Stimulated activated CD8-positive, alpha-beta memory T cell treated with anti-CD3 and anti-CD28 coated beads, Interleukin-7, amount 100 ng/mL, for 4 hours (primary cell): Measurements from ENCODE around the gene DLGAP1.

ENCODE experiments used
- DNase-seq, 2 donors: peaks; one replicate each; pipeline ENCODE4 v3.0.0-alpha.2; 2020; ENCODE audit warnings: low read depth in 2 of 2

The DLGAP1 gene

DNA sequence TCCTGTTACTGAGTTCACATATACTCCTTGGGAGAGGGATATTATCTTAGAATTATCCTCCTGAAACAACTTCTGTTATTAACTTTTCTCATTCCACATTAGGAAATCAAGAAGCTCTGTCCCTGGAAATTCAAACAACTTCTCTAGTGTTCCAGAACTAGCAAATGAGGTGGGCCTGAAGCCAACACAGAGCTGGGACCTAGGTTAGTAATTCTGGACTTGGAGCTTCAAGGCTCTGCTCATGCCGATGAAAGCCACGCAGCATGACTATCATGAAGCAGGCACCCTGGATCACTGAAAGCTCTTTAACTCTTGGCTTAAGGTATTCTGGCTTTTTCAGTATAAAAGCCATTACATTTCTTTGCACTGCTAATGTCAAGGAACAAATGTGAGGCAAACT is 762.4 kb downstream of the DLGAP1 start:
- no peak for DNase-seq

DNA sequence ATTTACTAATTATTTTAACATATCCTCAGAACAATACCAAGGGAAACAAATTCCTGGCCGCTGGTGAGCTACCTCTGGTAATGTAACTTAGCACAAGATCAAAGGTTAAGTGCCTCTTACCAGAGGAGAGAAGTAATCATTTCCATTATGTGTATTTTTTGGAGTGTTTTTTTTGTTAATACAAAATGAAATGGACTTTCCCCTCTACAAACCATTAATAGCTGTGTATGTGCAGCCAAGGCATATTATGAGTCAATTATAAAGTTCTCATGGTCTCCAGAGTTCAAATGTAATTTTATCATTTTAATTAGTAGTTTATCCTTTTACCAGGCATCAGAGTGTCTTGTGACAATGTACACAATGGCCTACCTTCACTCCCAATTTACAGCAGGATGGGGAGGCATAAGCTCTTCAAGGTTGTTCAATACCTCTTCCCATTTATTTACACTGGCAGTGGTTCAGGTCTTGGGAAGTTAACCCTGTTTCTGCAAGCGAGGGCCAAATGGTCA is 762.9 kb downstream of the DLGAP1 start:
- no peak for DNase-seq

DNA sequence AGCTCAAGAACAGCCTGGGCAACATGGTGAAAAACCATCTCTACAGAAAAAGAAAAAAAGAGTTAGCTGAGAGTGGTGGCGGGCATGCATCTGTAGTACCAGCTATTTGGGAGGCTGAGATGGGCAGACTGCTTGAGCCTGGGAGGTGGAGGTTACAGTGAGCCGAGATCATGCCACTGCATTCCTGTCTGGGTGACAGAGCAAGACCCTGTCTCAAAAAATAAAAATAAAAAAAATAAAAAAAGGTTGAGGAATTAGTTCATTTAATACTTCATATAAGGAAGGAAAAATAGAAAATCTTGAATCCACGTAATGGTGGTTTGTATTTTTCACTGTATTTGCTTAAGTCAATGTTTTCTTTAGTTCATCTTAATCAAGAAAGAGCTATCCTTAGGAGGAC is 763.4 kb downstream of the DLGAP1 start:
- no peak for DNase-seq

DNA sequence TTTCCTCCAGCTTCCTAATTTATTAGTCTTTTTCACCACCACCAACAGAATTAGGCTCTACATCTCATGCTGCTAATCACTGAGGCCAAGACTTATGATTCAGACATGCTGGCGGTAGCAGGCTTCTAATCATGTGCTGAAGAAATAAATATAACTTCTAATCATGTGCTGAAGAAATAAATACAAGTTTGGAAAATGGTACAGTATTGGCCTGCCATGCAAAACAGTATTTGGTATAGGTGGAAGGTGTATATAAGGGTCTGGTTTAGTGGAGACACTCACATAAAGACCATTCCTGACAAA is 764.4 kb downstream of the DLGAP1 start:
- DNase-seq, result no peak

DNA sequence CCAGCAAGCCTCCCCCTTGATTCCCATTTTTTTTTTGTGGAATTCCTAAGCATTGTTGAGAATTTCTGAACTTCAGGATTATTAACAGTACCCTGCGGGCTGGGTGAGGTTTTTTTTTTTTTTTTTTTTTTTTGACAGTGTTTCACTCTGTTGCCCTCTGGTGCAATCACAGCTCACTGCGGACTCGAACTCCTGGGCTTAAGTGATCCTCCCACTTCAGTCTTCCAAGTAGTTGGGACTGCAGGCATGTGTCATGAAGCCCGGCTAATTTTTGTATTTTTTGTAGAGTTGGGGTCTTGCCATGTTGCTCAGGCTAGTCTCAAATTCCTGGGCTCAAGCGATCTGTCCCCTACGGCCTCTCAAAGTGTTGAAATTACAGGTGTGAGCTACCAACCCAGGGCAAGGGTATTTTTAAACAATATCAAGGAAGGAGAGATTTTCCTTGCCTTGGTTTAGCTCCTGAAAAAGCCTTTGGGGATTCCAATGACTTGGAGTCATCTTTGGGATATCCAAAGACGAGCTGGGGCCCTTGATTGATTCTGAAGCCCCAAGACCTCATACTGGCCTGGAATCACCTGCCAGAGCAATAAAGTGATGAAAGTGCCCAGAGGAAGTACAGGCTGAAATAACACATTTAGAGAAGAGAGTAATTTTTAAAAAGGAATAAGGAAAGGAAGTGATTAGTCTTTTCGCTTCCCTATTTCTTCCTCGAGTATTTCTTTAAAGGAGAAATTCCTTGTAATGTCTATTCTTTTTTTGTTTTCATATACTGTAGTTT is 764.9 kb downstream of the DLGAP1 start:
- DNase-seq, result no peak

DNA sequence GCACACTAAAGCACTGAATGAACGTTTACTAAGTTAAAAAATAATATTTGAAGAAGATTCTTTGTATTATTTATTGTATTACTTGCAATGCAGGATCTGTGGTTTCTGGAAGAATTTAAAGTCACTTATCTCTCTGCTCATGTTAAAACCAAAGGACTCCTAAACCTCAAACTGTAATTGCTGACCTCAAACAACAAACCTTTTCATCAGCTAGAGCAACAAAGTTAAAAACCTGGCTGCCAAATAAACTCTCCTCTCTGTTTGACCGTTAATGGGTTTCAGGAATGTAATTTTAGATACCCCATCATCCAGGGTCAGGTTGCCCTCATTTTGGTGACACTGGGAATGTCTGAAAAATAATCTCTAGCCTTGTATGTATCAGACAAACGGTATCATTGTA is 766.0 kb downstream of the DLGAP1 start:
- no peak for DNase-seq

DNA sequence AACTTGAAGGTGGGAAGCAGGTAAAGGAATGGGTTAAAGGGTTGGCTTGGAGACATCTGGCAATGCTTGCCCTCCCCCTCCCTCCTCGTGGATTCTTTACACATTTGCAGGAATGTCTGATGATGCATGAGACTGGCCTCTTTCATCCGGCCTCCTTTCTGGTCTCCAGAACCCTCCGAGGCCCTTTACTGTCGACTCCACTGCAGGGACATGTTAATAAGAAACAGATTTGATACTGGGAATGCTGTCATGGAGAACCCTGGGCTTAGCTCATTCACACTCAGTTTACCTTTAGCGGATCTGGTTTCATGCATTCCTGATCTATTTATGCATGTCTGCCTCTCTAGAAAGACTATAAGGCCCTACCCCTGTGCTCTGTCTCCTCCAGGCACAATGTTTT is 766.4 kb downstream of the DLGAP1 start:
- DNase-seq, result no peak

DNA sequence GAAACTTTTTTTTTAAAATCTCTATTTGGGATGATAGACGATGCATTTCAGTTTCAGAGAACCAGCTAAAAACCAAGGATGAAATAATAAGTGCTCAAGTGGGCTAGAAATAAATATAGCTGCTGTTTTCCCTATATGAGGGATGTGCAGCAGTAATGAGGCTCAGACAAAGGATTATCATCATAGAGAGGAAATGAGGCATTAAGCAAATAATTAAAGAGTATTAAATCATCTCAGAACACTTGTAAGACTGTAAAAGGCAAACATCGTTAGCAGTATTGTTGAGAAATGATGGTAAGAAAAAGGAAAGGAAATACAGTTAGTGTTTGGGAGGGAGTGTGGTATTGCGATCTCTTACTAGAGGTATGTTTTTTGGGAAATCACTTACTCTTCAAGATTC is 771.6 kb downstream of the DLGAP1 start:
- no peak for DNase-seq

DNA sequence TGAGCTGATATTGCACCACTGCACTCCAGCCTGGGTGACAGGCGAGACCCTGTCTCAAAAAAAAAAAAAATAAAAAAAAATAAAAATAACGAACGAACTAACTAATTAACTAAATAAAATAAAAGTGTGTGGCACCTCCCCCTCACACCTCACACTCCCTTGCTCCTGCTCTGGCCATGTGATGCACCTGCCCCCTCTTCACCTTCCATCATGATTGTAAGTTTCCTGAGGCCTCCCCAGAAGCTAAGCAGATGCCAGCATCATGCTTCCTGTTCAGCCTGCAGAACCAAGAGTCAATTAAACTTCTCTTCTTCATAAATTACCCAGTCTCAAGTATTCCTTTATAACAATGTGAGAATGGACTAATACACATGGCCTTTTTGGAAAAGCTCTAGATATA is 773.0 kb downstream of the DLGAP1 start:
- no peak for DNase-seq

DNA sequence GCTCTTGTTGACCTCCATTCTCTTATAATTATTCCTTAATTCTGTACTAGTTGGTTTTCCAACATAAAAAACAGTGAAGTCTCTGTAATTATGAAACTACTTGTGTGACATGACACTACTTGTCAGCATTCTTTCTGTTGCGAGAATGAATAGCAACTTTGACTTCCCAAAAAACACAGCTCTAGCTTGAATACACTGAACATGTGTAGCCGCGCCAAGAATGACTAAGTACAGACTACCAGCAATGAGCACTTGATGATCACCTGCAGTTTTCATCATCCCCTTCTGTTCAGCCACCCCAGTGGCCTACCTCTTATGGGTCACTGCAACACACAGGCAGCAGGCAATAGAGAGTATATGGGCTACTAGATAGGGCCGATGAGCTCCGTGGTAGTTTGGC is 775.9 kb downstream of the DLGAP1 start:
- DNase-seq, result no peak

DNA sequence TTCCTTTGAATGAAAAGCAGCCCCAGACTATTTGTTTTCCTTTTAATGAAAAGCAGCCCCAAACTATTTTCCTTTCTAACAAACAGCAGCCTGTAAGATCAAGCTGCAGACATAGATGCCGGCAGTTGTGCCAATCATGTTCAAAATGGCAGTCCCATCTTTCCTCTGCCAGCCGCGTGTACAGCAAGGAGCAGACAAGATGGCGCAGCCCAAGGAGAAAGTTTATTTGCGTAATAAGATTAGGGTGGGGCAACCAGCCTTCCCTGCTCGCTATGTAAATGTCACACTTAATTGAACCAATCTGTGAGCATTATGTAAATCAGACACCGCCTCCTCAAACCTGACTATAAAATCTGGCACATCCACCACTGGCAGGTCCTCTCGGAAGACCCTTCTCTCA is 779.1 kb downstream of the DLGAP1 start:
- no peak for DNase-seq

DNA sequence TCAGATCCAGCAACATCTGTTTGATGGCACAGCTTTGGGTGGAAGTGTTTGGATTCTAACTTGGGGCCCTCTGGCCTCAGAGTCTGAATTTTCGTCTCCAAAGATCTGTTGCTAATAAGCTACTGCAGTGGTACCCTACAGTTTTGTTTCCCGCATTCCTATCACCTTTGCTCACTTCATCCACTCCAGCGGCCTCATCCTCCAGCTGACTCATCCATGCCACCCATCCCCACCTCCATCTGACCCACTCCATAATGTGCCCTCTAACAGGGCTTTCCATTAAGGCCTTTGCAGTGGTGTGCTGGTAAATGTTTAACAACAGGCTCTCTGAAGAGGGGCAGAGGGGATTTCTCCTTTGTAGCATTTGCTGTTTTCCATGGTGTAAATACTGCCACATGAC is 779.7 kb downstream of the DLGAP1 start:
- no peak for DNase-seq

DNA sequence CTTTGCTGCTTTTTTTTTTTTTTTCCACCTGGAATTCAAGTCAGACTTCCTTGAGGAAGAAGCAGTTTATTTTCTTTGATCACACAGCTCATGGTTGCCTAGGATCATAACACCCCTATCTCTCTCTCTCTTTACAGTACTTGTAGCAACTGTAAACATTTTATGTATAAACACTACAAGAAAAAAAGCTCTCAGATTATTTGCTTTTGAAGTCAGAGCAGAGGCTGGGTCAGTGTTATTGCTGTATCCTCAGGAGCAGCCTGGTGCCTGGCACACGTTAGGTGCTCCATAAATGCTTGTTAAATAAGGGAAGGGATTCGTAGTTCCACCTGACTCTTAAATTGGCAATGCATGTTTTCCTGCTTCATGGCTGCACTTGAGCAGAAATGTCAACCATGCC is 783.9 kb downstream of the DLGAP1 start:
- no peak for DNase-seq

DNA sequence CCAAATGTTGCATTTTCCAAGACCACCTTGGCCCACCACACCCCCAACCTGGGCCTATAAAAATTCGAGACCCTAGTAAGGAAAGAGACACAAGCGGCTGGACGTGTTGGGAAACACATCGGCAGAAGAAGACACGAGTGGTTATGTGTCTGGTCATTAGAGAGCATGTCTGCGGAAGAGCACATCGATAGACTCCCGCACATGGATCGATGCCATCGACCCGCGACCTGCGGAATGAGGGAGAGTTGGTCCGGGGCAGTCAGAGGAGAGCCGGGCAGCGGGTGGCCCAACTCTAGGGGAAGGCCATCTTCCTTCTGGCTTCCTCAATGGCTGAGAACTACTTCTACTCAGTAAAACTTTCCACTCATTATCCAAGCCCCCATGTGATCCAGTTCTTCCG is 785.7 kb downstream of the DLGAP1 start:
- DNase-seq, result no peak

DNA sequence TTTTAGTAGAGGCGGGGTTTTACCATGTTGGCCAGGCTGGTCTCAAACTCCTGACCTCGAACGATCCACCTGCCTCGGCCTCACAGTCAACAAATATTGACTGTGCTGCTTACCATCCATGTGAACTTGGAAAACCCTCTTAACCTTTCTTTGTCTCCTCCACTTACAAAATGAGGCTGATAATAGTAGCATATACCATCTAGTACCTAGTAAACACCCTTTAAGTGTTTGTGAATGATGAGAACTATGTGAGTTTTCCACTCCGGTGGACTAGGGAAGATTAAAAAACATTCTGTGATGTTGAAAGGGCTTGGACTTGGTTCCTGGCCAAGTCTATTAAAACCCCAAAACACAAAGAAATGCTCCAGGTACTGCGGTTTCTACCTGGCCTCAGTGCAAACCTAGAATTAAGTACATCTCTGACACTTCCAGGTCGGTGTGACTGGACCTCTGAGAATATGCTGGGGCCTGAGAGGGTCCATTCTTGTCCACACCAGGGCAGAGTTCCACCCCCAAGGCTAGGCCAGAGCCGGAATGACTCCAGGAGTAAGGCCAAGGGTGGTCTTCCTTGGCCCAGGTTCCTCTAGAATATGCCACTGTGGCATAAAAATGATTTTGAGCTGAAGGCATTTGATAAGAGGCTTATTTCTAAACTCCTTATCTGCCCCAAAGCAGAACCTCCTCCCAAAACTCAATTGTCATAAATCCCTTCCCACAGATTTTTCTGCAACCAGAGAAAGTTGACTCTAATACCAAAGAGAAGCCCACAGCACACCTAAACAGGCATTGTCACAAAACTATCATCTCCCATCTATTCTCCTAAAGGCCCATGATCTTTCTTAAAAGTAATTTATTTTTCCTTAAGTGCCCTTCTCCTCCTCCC is 787.6 kb downstream of the DLGAP1 start:
- no peak for DNase-seq

DNA sequence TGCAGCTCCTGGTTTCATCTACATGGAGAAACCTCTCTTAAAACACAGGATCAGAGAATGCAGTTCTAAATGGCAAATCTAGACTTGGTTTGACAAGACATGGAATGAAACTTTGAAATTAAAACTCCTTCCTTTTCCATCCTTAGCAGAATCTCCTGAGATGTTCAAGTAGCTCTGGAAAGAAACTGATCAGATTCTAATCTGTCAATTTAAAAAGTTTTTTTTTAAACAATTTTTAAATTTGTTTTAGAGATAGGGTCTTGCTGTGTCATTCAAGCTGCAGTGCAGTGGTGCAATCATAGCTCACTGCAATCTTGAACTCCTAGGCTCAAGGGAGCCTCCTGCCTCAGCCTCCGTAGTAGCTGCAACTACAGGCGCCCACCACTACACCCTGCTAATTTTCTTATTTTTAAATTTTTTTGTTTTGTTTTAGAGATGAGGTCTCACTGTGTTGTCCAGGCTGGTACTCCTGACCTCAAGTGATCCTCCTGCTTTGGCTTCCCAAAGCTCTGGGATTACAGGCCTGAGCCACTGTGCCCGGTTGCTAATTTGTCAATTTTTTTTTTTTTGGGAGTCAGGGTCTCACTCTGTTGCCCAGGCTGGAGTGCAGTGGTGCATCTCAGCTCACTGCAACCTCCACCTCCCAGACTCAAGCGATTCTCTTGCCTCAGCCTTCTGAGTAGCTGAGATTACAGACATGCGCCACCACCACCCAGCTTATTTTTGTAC is 788.4 kb downstream of the DLGAP1 start:
- DNase-seq, result no peak

DNA sequence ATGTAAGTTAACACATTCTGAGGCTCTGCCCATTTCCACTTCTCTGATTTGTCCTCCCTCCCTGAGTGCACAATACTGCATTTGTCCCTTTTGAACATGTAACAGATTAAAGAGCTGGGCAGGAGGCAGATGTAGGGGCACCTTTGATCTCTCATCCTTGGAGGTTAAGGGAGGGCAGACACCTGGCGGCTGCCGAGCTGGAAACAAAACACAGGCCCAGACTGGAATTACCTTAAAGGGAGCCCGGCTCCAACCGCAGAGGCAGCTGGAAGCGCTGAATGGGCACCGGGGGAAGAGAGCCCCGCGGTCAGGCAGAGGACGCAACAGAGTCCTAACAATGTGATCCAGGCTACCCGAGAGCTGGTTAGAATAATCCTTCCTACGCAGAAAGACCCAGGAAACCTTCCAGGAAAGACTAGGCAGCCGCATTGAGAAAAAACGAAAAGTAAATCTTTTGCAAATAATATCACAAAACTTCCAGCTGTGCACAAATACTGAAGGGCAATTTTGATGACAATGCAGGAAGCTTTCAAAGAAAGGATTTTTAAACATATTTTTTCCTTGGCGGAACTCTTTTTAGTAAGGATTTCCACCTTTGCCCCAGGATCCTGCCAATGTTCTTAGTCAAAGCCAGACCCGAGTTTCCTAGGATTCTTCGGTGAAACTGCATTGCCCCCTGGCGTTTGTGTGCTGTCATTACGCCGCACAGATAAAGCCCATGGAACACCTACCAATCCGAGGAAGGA is 789.2 kb downstream of the DLGAP1 start:
- DNase-seq, result peak; percentile 49 to 59

DNA sequence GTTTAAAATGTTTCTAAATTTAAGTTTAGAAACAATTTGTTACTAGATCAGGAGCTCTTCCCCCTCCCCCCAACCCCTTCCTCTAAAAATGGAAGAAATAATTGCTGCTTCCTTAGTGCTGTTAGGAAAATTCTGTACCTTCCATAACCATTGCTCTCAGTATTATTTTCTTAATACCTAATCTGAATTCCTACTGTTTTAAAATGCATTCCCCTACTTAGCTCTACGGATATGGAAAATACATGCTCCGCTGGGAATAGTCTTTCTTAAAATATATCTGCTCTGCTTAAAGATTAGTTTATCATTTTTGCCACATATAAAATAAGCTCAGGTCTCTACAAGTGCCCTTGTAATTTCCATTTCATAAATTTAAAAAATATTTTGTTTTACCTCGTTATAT is 789.9 kb downstream of the DLGAP1 start:
- no peak for DNase-seq

DNA sequence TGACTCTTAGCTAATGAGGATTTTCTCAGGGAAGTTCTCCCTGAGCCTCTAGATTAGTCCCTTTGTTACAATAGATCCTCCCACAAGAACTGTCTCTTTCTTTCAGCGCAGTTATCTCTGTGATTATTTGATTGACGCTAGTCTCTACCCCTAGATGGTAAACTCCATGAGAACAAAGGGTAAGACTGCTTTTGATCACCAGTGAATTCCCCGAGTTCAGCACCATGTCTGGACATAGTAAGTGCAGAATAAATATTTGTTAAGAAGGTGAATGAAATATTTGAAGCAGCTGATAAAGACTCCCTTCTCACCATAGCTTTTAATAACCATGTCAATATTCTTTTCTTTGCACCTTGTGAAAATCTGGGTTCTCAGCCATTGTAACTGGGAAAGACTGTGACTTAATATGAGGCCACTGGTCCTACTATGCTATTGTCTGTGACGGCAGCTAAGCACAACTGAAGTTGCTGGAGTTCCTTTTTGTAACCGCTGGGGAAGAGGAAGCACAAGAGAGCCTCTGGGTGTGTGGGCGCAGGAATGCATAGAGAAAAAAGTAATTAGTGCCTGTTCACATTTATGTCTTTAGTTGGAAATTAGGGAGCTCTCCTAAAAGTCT is 790.4 kb downstream of the DLGAP1 start:
- DNase-seq, result no peak

DNA sequence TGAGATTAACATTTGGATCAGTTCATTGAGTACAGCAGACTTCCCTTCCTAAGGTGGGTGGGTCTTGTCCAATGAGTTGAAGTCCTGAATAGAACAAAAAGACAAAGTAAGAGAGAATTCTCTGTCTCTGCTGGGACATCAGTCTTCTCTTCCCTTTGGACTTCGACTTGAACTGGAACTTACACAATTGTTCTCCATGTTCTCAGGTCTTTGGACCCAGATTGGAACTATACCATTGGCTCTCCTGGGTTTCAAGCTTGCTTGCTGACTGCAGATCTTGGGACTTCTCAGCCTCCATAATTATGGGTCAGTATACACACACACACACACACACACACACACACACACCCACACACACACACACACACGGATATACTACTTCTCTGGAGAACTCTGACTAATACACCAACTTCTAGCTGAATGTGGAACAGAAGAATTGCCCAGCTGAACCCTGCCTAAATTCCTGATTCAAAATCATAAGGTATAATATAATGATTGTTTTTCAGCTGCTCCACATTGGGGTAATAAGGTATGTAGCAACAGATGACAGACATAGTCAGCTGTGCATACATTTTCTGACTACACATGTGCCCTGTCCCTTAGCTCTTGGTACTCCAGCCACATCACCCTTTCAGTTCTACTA is 791.1 kb downstream of the DLGAP1 start:
- DNase-seq, result no peak

DNA sequence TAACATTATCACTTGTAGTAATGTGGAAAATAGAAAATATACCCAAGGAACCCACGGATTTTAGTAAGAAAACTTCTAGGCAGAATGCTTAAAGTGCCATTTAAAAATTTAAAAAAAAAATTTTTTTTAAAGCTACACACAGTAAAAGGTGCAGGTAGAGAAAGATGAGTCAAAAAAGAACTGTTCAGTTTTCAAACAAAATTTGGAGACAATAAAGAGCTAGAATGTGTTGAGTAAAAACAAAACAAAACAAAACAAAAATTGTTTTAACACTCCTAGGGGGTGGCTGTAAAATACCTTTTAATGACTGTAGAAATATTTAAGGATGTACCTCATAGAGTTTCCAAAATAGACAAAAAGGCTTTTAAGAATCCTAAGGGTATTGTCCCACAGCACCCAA is 793.1 kb downstream of the DLGAP1 start:
- DNase-seq, result no peak
